Measurements from ENCODE around the gene TMEM270. TPM values are rescaled to one million over a fixed set of nuclear protein-coding genes. Genes with fewer than 3 reads are reported as not detected.
A peak's percentile ranks its signal among the peaks of the same experiment; 100 is the strongest.
"Not testable (repeated sequence)": the region's sequence is repeated elsewhere in the genome, so short reads cannot be mapped to it uniquely, and the experiment has no call there.

TMEM270 gene
- total RNA-seq, 1 donor from 2014 or later, result not detected

GRCh38 chr7:73844131-73844547 is 16.8 kb upstream of the TMEM270 start:
- no peak overlapping the region for H2AFZ ChIP-seq (replicated peaks)
- no peaks in the 10 kb centered on the region for H3K9me3 ChIP-seq (ENCODE audit: low read depth)
- no peaks in the 10 kb centered on the region for H3K9me3 Mint-ChIP-seq
- H3K27me3 ChIP-seq, result no peaks in the 10 kb centered on the region
- H4K20me1 ChIP-seq (ENCODE audit: low read depth), result no peaks in the 10 kb centered on the region
- H3K27ac ChIP-seq, result no peak overlapping the region
- H3F3A ChIP-seq (ENCODE audit: low read depth), result no peaks in the 10 kb centered on the region
- no peak overlapping the region for H3K4me2 ChIP-seq
- no peak overlapping the region for H3K27ac Mint-ChIP-seq
- TF ChIP-seq CTCF (IDR thresholded peaks at IDR 0.05) (no peak), EZH2 (IDR thresholded peaks at IDR 0.05) (no peak), EZH2phosphoT487 (IDR thresholded peaks at IDR 0.05) (no peak)
- H3K4me3 ChIP-seq, result no peak overlapping the region
- no peaks in the 10 kb centered on the region for H3K79me2 ChIP-seq (ENCODE audit: low read depth)
- no peak overlapping the region for H3K9ac ChIP-seq
- no peak for DNase-seq (ENCODE audit: low spot score)
- H3K4me1 Mint-ChIP-seq, result peaks cover 11% of the 10 kb centered on the region
- no peaks in the 10 kb centered on the region for H3K36me3 Mint-ChIP-seq
- H3K4me3 Mint-ChIP-seq, result peak overlapping the region; percentile 3
- no peaks in the 10 kb centered on the region for H3K36me3 ChIP-seq
- H3K27me3 Mint-ChIP-seq (ENCODE audit: insufficient read depth, low read depth), result peaks cover 2% of the 10 kb centered on the region
- H3K4me1 ChIP-seq, result peaks cover 6% of the 10 kb centered on the region

GRCh38 chr7:73844848-73845460 is 16.0 kb upstream of the TMEM270 start:
- no peaks in the 10 kb centered on the region for H3K79me2 ChIP-seq (ENCODE audit: low read depth)
- H3K36me3 ChIP-seq, result no peaks in the 10 kb centered on the region
- H3K9me3 ChIP-seq (ENCODE audit: low read depth), result no peaks in the 10 kb centered on the region
- DNase-seq (ENCODE audit: low spot score), result no peak
- H3F3A ChIP-seq (ENCODE audit: low read depth), result no peaks in the 10 kb centered on the region
- H3K27ac Mint-ChIP-seq, result no peak overlapping the region
- peaks cover 6% of the 10 kb centered on the region for H3K4me1 ChIP-seq
- H3K27ac ChIP-seq, result no peak overlapping the region
- H3K4me1 Mint-ChIP-seq, result peaks cover 11% of the 10 kb centered on the region
- H4K20me1 ChIP-seq (ENCODE audit: low read depth), result no peaks in the 10 kb centered on the region
- no peak overlapping the region for H3K4me3 Mint-ChIP-seq
- H3K27me3 ChIP-seq, result no peaks in the 10 kb centered on the region
- H3K9me3 Mint-ChIP-seq, result no peaks in the 10 kb centered on the region
- TF ChIP-seq EZH2 (IDR thresholded peaks at IDR 0.05), result no peak
- TF ChIP-seq EZH2phosphoT487 (IDR thresholded peaks at IDR 0.05), result no peak
- no peak for TF ChIP-seq CTCF (IDR thresholded peaks at IDR 0.05)
- no peak overlapping the region for H3K4me3 ChIP-seq
- no peak overlapping the region for H3K9ac ChIP-seq
- peaks cover 2% of the 10 kb centered on the region for H3K27me3 Mint-ChIP-seq (ENCODE audit: insufficient read depth, low read depth)
- H3K4me2 ChIP-seq, result no peak overlapping the region
- H3K36me3 Mint-ChIP-seq, result no peaks in the 10 kb centered on the region
- no peak overlapping the region for H2AFZ ChIP-seq (replicated peaks)

DNA sequence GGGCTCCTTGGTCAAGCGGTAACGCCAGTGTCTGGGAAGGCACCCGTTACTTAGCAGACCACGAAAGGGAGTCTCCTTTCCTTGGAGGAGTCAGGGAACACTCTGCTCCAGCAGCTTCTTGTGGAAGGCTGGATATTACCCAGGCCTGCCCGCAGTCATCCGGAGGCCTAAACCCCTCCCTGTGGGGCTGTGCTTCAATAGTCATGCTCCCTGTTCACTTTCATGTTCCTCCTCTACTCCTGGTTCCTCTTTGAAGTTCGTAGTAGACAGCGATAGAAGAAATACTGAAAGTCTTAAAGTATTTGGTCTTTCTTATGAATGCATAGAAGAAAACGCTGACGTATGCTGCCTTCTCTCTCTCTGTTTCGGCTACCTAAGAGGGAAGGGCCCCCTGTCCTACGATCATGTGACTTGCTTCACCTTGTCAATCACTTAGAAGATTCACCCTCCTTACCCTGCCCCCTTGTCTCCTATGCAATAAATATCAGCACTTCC is 15.2 kb upstream of the TMEM270 start:
- H3K36me3 ChIP-seq; H3K27ac ChIP-seq; H3K9ac ChIP-seq; H3F3A ChIP-seq (ENCODE audit: low read depth); H4K20me1 ChIP-seq (ENCODE audit: low read depth); H3K36me3 Mint-ChIP-seq; H3K9me3 Mint-ChIP-seq; H3K9me3 ChIP-seq (ENCODE audit: low read depth); H3K4me1 ChIP-seq; H3K27me3 Mint-ChIP-seq (ENCODE audit: insufficient read depth, low read depth); H3K4me3 ChIP-seq; H3K27ac Mint-ChIP-seq; H3K27me3 ChIP-seq; H3K79me2 ChIP-seq (ENCODE audit: low read depth); DNase-seq (ENCODE audit: low spot score); H3K4me3 Mint-ChIP-seq; H3K4me2 ChIP-seq: not testable (repeated sequence)
- H3K4me1 Mint-ChIP-seq, result peaks cover 11% of the 10 kb centered on the region
- peak overlapping the region; percentile 68 for H2AFZ ChIP-seq (replicated peaks)

- Histone ChIP-seq H2AFZ (replicated peaks) (no peak overlapping the region), H3K79me2 (ENCODE audit: low read depth) (no peaks in the 10 kb centered on the region), H3K4me1 (peaks cover 1% of the 10 kb centered on the region), H3F3A (ENCODE audit: low read depth) (no peaks in the 10 kb centered on the region), H3K27me3 (no peaks in the 10 kb centered on the region), H3K4me2 (no peak overlapping the region), H3K36me3 (no peaks in the 10 kb centered on the region), H3K9me3 (ENCODE audit: low read depth) (no peaks in the 10 kb centered on the region), H3K27ac (no peak overlapping the region), H3K4me3 (no peak overlapping the region), H3K9ac (no peak overlapping the region), H4K20me1 (ENCODE audit: low read depth) (no peaks in the 10 kb centered on the region)
- H3K4me1 Mint-ChIP-seq, result peaks cover 13% of the 10 kb centered on the region
- no peaks in the 10 kb centered on the region for H3K9me3 Mint-ChIP-seq
- H3K4me3 Mint-ChIP-seq, result no peak overlapping the region
- no peak for TF ChIP-seq CTCF (IDR thresholded peaks at IDR 0.05)
- TF ChIP-seq EZH2phosphoT487 (IDR thresholded peaks at IDR 0.05), result no peak
- TF ChIP-seq EZH2 (IDR thresholded peaks at IDR 0.05), result no peak
- DNase-seq (ENCODE audit: low spot score), result no peak
- H3K27ac Mint-ChIP-seq, result no peak overlapping the region
- no peaks in the 10 kb centered on the region for H3K36me3 Mint-ChIP-seq
- H3K27me3 Mint-ChIP-seq (ENCODE audit: insufficient read depth, low read depth), result peaks cover 8% of the 10 kb centered on the region
Measured at GRCh38 chr7:73847941-73848723, 12.8 kb upstream of the TMEM270 start.

All from neural progenitor cell (in vitro differentiated cells).